Measurements from ENCODE around the gene IFRD2. TPM values are rescaled to one million over a fixed set of nuclear protein-coding genes. Genes with fewer than 3 reads are reported as not detected.

IFRD2 gene
- total RNA-seq, 3 donors from 2014 or later: 50.4 to 82.3 (median 72.7) TPM

GRCh38 chr3:50295553-50296431, 3.6 kb upstream of the IFRD2 start:
- Histone ChIP-seq H3K36me3 (no peaks in the 10 kb centered on the region), H3K4me1 (peaks cover 9 to 16% of the 10 kb centered on the region in 2 donors), H3K27ac (no peak overlapping the region), H3K4me3 (no peak overlapping the region), H3K9me3 (no peaks in the 10 kb centered on the region), H3K27me3 (no peaks in the 10 kb centered on the region)
- TF ChIP-seq CTCF (IDR thresholded peaks at IDR 0.05) (no peak), POLR2AphosphoS5 (IDR thresholded peaks at IDR 0.05) (no peak), POLR2A (IDR thresholded peaks at IDR 0.05) (no peak)
- no peak for DNase-seq (ENCODE audit: low spot score in 2 of 2)
- intact Hi-C loops (cut with DNase I; ENCODE audit: low total_unique reads): loop anchor here (5.0 kb wide), 2 partner anchors 863 to 1042 kb away; no protein-coding TSS in a partner anchor

GRCh38 chr3:50294492-50295403, 2.5 kb upstream of the IFRD2 start:
- H3K27ac ChIP-seq: no peak overlapping the region
- TF ChIP-seq CTCF (IDR thresholded peaks at IDR 0.05): no peak
- no peak for TF ChIP-seq POLR2A (IDR thresholded peaks at IDR 0.05)
- TF ChIP-seq POLR2AphosphoS5 (IDR thresholded peaks at IDR 0.05): no peak
- no peaks in the 10 kb centered on the region for H3K27me3 ChIP-seq
- H3K4me1 ChIP-seq: peaks cover 5 to 16% of the 10 kb centered on the region in 2 donors
- H3K36me3 ChIP-seq: no peaks in the 10 kb centered on the region
- H3K9me3 ChIP-seq: no peaks in the 10 kb centered on the region
- H3K4me3 ChIP-seq: no peak overlapping the region
- no peak for DNase-seq (ENCODE audit: low spot score in 2 of 2)
- intact Hi-C loops (cut with DNase I; ENCODE audit: low total_unique reads): loop anchor here (5.0 kb wide), 2 partner anchors 862 to 1043 kb away; no protein-coding TSS in a partner anchor

DNA sequence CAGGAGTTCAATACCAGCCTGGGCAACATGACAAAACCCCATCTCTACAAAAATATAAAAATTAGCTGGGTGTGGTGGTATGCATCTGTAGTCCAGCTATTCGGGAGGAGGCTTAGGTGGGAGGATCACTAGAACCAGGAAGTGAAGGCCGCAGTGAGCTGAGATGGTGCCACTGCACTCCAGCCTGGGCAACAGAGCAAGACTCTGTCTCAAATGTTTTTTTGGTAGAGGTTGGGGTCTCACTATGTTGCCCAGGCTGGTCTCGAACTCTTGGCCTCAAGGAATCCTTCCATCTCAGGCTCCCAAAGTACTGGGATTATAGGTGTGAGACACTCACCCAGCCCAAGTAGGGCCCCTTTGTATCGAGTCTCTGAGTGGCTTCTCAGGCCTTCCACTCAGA, 1.9 kb upstream of the IFRD2 start:
- H3K4me1 ChIP-seq: peaks cover 5 to 16% of the 10 kb centered on the region in 2 donors
- no peak overlapping the region for H3K4me3 ChIP-seq
- no peak overlapping the region for H3K27ac ChIP-seq
- H3K27me3 ChIP-seq: no peaks in the 10 kb centered on the region
- no peaks in the 10 kb centered on the region for H3K36me3 ChIP-seq
- no peak for DNase-seq (ENCODE audit: low spot score in 2 of 2)
- TF ChIP-seq POLR2A (IDR thresholded peaks at IDR 0.05): no peak
- TF ChIP-seq CTCF (IDR thresholded peaks at IDR 0.05): no peak
- no peak for TF ChIP-seq POLR2AphosphoS5 (IDR thresholded peaks at IDR 0.05)
- no peaks in the 10 kb centered on the region for H3K9me3 ChIP-seq
- intact Hi-C loops (cut with DNase I; ENCODE audit: low total_unique reads): no loop called here

GRCh38 chr3:50293079-50293801, 1.0 kb upstream of the IFRD2 start:
- intact Hi-C loops (cut with DNase I; ENCODE audit: low total_unique reads): no loop called here
- no peaks in the 10 kb centered on the region for H3K36me3 ChIP-seq
- no peak for DNase-seq (ENCODE audit: low spot score in 2 of 2)

More at GRCh38 chr3:50293079-50293801, 1.0 kb upstream of the IFRD2 start:
- TF ChIP-seq CTCF (IDR thresholded peaks at IDR 0.05): no peak
- no peak for TF ChIP-seq POLR2AphosphoS5 (IDR thresholded peaks at IDR 0.05)
- no peak for TF ChIP-seq POLR2A (IDR thresholded peaks at IDR 0.05)
- Histone ChIP-seq H3K27ac (peak overlapping the region; percentile 92 to 96), H3K9me3 (no peaks in the 10 kb centered on the region), H3K4me3 (peak overlapping the region in 2 of 3 donors; percentile 96 to 98), H3K27me3 (no peaks in the 10 kb centered on the region), H3K4me1 (peaks cover 5 to 11% of the 10 kb centered on the region in 2 donors)
